Astrocyte of the cerebellum (primary cell): Measurements from ENCODE around the gene XRRA1.
"Not testable (repeated sequence)": the region's sequence is repeated elsewhere in the genome, so short reads cannot be mapped to it uniquely, and the experiment has no call there.

ENCODE experiments used
- DNase-seq: peaks from one replicate; pipeline ENCODE4 v3.0.0-alpha.2; 2011; ENCODE audit warnings: low read depth
- H3K4me3 ChIP-seq: 2 replicates; pipeline ENCODE4 v1.5.1; 2011; ENCODE audit warnings: mild to moderate bottlenecking, low read depth, low read length, moderate library complexity
- CTCF ChIP-seq: IDR thresholded peaks from 2 replicates; pipeline ENCODE4 v1.5.1; 2012; ENCODE audit warnings: low read length, low read depth, moderate library complexity, mild to moderate bottlenecking; ENCODE audit errors: missing control alignments
- in situ Hi-C: cut with HindIII; loops from 2 replicates; pipeline ENCODE4 v1.10.0; 2017; ENCODE audit warnings: low sequenced_read_pairs

XRRA1 gene

GRCh38 chr11:74909385-74909784, 39.5 kb downstream of the XRRA1 start:
- in situ Hi-C loops = no loop called here
- DNase-seq = no peak
- H3K4me3 ChIP-seq = no peak overlapping the region
- no peak for TF ChIP-seq CTCF

- no peak overlapping the region for H3K4me3 ChIP-seq
- DNase-seq = no peak
- in situ Hi-C loops = no loop called here
- no peak for TF ChIP-seq CTCF
Observed at GRCh38 chr11:74905326-74905725, 43.6 kb downstream of the XRRA1 start.

- in situ Hi-C loops = no loop called here
Observed at GRCh38 chr11:74902342-74902741, 46.5 kb downstream of the XRRA1 start.

GRCh38 chr11:74896311-74896710, 52.6 kb downstream of the XRRA1 start:
- H3K4me3 ChIP-seq = no peak overlapping the region
- no peak for DNase-seq
- in situ Hi-C loops = no loop called here
- TF ChIP-seq CTCF = no peak

More at GRCh38 chr11:74902342-74902741, 46.5 kb downstream of the XRRA1 start:
- DNase-seq = no peak
- no peak overlapping the region for H3K4me3 ChIP-seq
- TF ChIP-seq CTCF = no peak

GRCh38 chr11:74895340-74896116, 53.4 kb downstream of the XRRA1 start:
- TF ChIP-seq CTCF = no peak
- DNase-seq = no peak
- H3K4me3 ChIP-seq = no peak overlapping the region
- in situ Hi-C loops = no loop called here

GRCh38 chr11:74893015-74893414, 55.9 kb downstream of the XRRA1 start:
- in situ Hi-C loops, DNase-seq, H3K4me3 ChIP-seq: not testable (repeated sequence)

- in situ Hi-C loops = no loop called here
- no peak overlapping the region for H3K4me3 ChIP-seq
- DNase-seq = no peak
- TF ChIP-seq CTCF = peak; percentile 35
Observed at GRCh38 chr11:74877132-74877531, 71.8 kb downstream of the XRRA1 start.
